Right forelimb (tissue), 1 donor: ENCODE measurements around the gene SP140L.
"Not testable (repeated sequence)": the region's sequence is repeated elsewhere in the genome, so short reads cannot be mapped to it uniquely, and the experiment has no call there.

Experiments
- DNase-seq: peaks from one replicate; pipeline ENCODE4 v3.0.0-alpha.2; 2018

Gene SP140L

DNA sequence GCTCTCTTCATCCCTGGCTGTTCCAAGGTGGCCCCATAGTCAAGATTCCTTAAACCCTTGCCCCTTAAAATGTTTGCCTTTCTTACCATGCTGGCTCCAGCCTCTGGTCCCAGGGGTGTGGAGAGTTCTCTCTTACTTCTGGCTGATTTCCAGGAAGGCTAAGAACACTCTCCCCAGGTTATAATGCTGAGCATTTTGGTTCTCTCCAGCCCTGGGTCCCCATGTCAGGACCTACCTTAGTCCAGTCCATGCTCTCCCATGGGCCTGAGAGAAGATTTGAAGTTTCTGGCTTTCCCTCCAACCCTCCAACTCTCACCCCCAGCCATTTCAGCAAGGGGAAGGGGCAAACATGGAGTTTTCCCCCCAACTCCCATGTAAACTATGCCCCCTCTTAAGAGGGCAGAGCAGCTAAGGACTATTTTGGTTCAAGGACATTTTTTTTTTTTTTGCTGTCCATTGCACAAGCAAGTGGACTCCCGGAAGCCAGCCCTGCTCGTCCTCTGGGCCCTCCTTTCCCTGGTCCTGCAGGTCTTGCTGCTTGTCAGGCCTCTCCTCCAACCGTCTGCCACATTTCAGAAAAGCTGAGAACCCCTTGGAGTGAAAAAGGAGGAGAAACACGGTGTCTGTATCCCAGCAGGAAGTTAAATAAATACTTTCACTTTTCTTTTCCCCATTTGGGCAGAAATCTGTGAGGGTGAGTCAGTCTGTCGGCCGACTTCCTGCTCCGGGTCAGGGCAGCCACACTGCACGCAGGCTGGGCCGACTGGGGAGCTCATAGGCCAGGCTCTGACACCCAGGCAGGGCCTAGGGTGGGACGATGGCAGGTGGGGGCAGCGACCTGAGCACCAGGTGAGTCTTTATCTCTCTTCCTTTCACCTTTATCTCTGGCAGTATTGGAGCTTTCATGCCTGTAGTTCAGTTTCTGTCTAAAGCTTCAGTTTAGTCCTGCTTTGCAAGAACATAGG, at the start of gene SP140L:
TSS of gene SP140L (plus strand) at position 741 of the 965 bp plus-strand sequence. CDS start at position 818, 77 bp downstream.
- peak; percentile 58 for DNase-seq

DNA sequence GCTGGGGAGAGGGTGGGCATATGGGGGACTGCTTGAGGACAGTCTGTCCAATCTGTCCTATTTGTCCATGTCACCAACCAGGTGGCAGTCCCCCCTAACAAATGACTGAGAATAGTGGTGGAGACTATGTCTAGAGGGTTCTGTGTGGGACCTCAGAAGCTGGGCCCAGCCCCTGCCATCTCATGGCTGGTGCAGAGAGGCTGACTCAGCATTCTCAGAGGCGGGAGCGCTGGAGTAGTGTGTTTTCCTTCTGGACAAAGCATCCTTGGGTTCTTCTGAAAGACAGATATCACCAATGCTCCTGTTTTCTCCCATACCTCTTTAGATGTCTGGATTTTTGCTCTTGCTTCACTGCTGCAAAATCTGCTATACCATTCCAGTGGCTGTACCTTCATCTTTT, 44.1 kb upstream of the SP140L start:
- no peak for DNase-seq

DNA sequence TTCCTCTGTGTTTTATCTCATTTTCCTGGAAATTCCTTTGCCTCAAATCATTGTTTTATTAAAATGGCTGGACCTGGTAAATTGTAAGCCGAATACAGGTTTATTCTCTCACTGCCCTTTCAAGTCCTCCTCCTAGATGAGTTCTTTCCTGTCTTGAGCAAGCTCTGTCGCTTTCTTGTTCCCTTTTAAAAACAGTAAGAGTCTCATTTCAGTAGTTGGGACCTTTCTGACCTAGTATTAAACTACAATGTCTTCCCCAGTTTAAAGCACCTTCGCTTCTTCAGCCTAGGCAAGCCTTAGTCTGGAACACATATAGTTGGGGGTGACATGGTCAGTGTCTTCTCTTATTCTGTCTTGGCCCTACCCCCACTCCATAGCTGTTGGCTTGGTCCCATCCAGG, 40.9 kb upstream of the SP140L start:
- DNase-seq = no peak

DNA sequence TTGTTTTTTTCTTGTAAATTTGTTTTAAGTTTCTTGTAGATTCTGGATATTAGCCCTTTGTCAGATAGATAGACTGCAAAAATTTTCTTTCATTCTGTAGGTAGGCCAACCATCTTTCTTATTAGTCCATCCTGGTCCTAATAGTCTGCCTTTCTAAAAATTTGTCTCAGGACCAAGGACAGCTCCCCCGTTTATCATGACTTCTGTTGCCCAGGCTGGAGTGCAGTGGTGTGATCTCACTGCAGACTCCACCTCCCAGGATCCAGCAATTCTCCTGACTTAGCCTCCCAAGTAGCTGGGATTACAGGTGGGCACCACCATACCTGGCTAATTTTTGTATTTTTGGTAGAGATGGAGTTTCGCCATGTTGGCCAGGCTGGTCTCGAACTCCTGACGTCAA, 37.7 kb upstream of the SP140L start:
- not testable (repeated sequence) for DNase-seq

DNA sequence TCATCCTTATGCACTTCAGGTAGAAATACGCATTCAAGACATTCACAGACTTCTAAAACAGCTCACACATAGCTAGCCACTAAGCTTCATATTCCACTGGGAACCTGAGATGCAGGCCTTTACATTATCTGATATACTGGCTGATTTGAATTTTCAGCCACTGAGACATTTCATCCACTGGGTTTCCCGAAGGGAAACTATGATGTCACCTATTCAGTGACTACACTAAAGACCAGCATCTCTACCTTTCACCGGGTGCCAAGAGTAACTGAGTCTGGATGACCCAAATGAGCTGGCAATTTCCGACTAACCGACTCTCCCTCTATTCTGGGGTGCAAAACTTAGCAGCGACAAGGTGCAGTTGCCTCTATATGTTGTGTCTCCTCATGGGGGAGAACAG, 31.8 kb upstream of the SP140L start:
- no peak for DNase-seq

DNA sequence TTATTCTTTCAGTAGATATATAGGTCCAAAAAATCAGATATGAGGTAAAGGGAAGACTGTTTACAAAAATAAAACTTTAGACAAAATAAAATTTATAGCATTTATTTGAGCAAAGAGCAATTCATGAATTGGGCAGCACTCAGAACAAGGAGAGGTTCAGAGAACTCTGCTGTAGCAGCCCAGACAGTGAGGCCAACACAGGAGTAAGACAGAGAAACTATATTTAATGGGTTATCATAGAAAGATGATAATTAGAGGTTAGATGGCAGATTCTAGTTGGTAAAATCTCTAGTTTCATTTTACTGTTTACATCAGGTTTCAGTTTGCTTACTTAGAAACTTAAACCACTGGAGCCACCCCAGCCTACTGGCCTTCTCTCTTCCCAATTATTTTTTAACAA, 30.1 kb upstream of the SP140L start:
- no peak for DNase-seq

DNA sequence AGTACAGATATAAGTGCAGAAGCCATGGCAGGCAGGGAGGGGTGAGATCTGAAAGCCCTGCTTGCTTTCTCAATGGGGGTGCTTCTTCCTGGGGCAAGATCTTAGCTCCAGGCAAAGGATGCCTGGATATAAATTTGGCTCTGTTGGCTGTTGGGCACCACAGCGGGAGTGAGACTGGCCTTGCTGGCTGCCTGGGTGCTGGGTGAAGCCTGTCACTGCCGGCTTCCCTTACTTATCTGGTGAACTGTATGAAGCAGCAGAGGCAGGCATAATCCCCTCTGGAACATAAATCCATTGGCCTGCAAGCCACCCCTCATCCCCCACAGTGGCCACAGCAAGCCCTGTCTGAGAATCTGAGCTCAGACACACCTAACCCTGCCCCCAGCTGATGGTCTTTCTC, 27.4 kb upstream of the SP140L start:
- no peak for DNase-seq

DNA sequence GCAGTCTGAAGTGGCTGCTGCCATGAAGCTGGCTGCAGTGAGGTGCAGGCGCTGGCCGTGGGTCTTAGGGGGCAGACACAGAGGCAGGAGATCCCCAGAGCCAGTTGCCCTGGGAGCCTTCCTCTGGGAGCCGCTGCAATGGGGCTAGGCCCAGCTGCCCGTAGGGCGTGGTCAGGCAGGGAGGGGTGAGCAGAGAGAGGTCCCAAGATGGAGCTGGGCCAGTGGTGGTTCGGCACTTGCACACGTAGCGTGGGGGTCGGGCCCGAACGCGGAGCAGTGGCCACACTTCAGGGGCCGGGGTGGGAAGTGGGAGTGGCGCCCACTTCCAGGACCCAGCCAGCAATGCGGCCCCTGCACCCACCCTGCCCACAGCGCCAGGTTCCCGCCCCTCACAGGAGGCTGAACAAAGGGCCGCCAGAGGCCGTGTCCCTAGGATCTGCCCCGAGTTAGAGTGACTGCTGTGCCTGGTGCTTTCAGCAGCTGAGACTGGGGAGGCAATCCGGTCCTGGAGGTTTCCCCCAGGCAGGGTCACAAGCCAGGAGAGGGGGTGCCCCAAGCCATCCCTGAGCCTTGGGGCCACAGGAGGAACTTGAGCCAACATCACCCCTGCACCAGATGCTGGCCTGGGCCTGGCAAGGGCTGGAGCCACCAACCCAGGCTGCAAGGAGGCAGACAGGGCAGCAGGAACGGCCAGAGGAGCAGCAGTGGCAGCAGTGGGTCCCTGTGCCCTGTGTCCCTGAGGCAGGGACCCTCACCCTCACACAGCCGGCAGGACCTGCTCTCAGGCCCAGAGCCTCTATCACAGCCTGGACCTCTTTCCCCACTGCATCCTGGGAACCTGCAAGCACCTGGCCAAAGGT, 21.3 kb upstream of the SP140L start:
- DNase-seq = no peak

DNA sequence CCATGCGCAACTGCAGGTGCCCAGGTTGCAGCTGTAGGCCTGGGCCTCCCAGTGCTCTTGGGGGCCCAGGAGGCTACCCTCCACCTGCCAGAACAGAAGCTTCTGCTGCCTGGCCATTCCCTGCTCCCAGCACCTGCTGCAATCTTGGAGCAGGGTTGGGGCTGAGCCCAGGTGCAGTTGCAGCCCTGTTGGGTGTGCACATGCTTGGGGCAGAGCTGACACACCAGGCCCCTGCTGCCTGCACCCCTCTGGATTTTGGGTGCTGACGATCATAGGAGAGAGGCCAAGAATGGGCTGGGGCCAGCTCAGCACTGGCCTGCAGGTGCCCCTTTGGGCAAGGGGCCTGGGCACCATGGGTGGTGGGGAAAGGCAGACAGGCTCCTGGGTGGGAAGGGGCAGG, 20.5 kb upstream of the SP140L start:
- DNase-seq = no peak

DNA sequence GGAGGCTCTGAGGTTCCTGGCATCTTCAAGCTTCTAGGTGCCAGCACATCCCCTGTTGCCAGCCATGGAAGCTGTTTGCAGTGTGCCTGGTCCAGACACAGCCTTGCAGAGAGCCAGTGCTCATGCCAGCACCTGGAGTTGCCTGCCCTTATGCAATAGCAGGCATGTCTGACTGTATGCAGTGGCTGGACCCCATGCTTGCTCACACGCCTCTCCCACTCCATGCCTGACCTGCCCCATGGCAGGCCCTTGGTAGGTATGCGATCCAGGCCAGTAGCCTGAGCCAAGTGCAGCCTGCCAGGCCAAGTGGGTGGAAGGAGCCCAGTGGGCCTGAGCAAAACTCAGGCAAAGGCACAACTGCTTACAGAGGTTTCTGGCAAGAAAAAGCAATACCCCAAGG, 19.5 kb upstream of the SP140L start:
- no peak for DNase-seq

DNA sequence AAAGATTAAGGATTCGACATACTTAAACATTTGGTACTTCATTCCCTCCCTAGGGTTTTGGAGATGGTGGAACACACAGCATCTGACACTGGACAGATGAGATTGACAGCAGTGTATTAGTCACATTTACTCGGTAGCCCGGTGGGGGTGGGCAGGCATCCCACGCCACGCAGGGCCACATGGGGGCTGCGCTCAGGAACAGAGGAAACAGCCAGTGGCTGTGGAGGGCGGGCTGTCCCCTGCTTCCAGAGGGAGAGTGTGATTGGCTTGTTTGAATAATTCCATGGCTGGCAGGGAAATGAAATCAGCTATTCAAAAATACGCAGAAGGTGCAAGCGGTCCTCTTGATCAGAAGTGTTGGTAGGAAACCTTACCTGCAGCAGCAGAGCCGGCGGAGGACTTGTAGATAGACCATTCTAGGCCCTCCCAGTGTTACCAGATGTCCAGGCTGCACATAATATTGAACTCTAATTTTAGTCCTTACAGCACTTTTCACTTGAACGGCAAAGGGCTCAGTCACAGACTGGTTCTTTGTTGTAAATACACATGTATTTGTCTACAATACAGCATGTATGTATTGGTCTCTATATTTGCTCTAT, 18.5 kb upstream of the SP140L start:
- no peak for DNase-seq

DNA sequence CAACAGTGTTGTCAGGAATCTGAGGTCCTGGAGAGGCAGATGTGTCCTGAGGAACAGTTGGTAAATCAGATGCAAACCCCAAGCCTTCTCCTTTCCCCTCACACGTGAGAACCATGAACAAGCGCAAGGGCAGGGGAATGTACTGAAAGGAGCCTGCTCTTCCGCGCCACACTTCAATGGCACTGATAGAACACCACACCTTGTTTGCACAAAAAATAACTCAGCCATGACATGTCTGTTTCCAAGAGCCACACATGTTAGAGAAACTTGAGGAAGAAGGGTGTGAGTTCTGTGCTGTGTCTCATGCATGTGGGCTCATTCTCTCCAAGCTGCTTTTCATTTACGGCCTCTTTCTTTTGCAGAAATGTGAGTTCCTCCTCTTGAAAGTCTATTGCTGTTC, 16.2 kb upstream of the SP140L start:
- DNase-seq = not testable (repeated sequence)

DNA sequence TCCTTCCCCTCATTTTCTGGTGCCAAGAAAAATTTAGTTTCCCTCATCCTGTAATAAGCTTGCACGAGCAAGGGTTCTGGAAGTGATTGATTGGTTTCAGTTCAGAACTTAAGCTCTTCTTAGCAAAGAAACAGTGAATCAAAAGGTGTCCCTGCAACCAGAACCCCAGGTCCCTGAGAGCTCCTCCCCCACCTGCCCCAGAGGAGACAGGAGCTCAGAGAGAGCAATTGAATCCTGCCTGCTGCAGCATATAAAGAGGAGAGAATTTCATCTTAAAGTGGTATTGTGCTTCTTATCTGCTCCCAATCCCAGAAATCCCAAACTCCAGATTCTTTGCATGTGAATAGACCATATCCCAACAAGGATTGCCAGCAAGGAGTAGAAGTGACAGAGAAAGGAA, 15.4 kb upstream of the SP140L start:
- not testable (repeated sequence) for DNase-seq

DNA sequence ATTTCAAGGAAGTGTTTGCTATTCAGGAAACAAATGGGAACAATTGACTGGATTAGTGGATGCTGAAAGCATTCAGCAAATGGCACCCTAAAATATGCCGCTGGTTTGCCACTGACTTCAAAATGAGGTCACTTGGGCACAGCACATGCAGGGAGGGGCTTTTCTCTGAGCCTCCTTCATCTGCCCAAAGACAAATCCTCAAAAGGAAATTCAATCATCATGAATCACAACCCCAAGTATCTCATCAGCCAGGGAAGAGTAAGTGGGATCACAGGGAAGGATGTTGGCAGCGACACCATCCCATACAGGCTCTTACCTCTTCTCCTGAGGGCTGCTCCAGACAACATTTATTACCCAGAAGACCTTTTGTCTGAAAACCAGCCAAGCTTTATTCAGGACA, 14.4 kb upstream of the SP140L start:
- no peak for DNase-seq

DNA sequence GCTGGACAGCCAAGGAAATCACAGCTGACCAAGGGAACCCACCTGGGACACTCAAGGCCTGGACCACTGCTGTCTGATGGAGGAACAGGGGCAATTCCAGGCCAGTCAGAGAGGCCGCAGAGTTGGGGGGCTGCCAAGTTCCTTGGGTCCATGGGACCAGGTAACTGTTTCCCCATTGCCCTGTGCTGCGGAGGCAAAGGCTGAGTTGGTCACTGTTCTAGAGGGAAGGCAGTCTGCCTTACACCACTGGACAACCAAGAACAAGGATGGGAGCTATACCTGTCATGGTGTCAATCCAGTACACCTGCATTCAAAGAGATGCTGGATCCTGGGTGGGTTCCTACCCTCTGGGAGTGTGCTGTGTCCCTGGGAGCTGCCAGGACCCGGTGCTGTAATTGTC, 9.6 kb upstream of the SP140L start:
- DNase-seq = no peak

DNA sequence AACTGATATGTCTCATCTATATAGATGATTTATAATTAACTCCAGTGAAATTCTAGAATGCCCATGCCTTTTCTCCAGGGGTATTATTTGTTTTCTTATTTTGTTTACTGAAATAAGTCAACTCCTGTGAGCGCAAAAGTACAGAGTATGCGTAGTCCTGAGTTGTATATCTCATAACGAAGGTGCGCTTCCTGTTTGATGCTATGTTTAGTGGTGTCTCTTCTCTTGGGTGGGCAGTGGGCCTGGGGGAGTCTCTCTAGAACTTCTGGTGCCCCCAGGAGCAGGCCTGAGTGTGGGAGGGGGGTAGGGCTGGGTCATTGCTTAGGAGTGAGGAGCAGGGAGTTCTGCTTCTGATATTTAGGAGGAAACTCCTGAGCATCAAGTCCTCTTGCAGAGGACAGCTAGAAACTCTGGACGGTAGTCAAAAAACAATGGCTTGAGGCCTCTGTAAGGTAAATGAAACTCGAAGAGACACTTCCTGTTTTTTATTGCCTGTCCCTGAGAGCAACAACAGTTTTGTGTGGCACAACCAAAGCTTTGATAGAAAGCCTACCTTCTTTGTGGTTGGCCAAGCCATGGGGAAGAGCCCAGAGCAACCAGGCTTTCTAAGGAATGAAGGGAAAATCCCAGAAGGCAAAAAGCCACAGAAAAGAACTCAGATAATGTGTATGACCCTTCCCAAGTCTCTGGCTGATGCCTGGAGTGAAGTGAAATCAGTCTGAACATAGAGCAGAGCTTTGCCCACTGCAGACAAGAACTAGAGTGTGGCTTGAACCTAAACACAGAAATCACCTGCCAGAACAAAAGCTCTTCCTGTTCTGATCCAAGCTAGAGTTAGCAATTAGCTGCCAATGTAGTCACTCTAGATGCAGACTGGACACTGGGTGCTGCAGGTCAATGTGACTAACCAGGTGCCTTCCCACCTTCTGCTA, 8.5 kb upstream of the SP140L start:
- DNase-seq = no peak

DNA sequence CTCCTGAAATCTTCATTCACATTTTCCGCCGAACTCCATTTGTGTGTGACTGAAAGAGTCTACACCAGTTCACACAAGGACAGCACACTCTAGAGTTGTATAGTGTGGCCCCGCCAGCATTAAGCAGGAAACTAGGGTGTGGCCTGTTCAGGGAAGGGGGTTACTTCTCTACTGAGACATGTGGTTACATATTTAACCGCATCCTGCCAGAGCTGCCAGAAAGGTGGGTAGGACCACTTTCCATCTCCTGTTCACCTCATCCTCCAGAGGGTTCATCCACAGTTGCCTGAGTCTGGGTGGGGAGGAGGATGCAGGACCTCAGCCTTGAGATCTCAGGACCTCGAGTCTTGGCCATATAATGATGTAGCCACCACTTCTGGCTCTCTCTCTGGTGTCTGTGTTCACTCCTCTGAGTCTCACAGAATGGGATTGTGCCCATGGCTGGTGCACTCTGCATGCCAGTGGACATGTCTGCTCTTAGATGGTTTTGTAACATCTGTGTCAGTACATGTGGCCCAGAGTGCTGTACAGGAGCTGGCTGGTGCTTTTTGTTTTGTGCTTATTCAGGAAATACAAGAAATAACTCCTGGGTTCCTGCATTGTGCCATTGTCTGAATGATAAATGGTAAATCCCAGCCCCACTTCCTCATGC, 7.7 kb upstream of the SP140L start:
- no peak for DNase-seq

DNA sequence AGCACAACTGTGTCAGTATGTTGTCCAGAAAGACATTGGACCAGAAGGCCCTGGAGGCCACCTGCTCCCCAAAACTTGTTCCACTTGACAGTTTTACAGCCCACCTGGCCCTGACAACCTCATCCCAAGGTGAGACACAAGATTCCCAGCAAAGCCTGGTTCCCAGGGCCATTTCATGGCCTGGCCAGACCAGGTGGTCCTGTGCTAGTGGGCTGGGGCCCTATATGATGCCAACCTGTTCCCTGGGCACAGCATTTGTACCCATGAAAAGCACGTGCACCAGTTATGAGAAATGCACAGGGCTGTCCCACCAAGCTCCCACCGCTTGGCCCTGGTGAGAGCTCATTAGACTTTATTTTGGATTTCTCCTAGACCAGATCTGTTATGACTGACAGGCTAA, 6.0 kb upstream of the SP140L start:
- DNase-seq = no peak

DNA sequence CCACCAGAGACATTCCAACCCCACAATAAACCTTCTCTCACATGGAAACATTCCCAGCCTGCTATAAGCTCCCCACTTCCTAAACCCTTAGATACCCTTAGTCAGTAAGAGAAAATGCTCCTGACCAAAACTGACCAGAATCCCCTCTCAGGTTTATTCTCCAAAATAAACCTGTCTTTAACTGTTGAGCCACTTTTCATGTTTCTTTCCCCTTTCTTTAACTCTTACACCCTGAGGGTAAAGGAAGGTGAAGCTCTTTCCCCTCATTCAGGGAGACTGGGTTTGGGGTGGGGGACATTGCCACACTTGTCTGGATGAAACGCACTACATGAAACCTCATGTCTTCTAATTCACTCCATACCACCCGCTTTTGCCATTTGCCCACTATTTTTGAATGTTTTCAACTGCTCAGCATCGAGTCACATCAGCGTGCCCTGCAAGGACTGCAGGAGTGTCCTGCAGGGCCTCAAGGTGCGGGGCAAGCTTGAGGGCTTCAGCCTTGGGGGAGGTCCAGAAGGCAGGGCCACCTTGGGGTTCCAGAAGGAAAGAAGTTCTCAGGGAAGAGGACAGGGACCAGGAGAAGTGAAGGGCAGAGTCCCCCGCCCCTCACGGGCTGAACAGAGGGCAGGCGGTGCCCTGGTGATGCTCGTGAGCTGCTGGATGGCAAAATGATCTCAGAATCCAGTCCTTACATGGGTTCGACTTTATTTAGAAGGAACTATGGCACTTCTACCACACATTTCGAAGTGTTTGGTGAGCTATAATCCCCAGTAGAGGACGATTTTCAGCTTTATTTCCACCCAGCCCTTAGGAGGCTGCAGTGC, 4.2 kb upstream of the SP140L start:
- no peak for DNase-seq

DNA sequence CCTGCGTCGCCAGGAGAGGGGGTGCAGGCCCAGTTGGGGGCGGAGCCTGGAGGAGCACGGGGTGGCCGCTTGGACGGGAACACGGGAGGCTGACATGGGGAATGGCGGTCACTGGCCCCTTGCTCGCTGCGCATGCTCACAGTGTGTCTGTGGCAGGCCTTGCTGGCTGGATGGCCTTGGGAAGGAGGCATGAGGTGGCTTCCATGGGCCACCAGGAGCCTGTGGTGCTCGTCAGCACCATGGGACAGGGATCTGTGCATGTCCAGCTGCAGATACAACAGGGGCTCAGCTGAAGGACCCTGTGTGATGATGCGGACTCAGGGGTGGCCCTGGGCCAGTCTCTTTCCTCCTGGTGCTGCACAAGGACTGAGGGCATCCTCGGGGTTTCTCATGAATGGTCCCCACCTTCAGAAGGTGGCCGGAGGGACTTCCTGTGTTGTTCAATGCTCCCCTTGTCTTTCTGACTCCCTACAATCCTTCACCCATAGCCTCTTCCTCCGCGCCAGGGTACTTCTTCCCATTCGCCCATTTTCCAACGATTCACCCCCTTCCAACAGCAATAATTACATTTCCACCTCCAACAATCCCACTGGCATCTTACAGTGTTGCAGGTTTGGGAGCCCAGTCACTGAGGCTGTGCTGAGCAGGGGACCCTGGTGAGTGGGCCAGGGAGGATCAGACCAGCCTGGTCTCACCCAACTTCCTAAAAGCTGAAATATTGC, 3.4 kb upstream of the SP140L start:
- DNase-seq = no peak
